GM23338 (cell line): ENCODE results near the gene KRT84. TPM values are rescaled to one million over a fixed set of nuclear protein-coding genes. Genes with fewer than 3 reads are reported as not detected.

Experiments used
- ATAC-seq: fragments of 200-7000 bp; cut with Tn5 transposase; 3 replicates; pipeline ENCODE4 v1.9.1; 2020
- DNase-seq: peaks from one replicate; pipeline ENCODE4 v3.0.0-alpha.2; 2015; ENCODE audit warnings: low spot score
- H2AFZ ChIP-seq: fragments of 200-600 bp; sonication (generic); 2 replicates; pipeline ENCODE4 v1.8.0; 2016; ENCODE audit warnings: antibody characterized with exemption, mild to moderate bottlenecking, moderate library complexity
- H3F3A ChIP-seq: fragments of 200-600 bp; sonication (generic); replicated peaks from 2 replicates; pipeline ENCODE4 v1.8.0; 2017; ENCODE audit warnings: antibody characterized with exemption, mixed run types, low read depth
- H3K27ac ChIP-seq: fragments of 200-600 bp; sonication (generic); 2 replicates; pipeline ENCODE4 v1.6.1; 2016; ENCODE audit warnings: low read depth
- H3K27me3 ChIP-seq: fragments of 200-600 bp; sonication (generic); 2 replicates; pipeline ENCODE4 v1.8.0; 2016; ENCODE audit warnings: mild to moderate bottlenecking, mixed run types, moderate library complexity; ENCODE audit not compliant: insufficient read depth
- H3K36me3 ChIP-seq: fragments of 200-600 bp; sonication (generic); 2 replicates; pipeline ENCODE4 v1.8.0; 2016; ENCODE audit warnings: mild to moderate bottlenecking; ENCODE audit not compliant: insufficient read depth
- H3K4me1 ChIP-seq: fragments of 200-600 bp; sonication (generic); 2 replicates; pipeline ENCODE4 v1.8.0; 2016; ENCODE audit warnings: mild to moderate bottlenecking, moderate library complexity; ENCODE audit not compliant: insufficient read depth
- H3K4me2 ChIP-seq: fragments of 200-600 bp; sonication (generic); 2 replicates; pipeline ENCODE4 v1.7.1; 2017; ENCODE audit warnings: mixed run types
- H3K4me3 ChIP-seq: fragments of 200-600 bp; sonication (generic); 2 replicates; pipeline ENCODE4 v1.6.1; 2016; ENCODE audit warnings: mixed run types
- H3K79me2 ChIP-seq: fragments of 200-600 bp; sonication (generic); replicated peaks from 2 replicates; pipeline ENCODE4 v1.8.0; 2017; ENCODE audit warnings: mild to moderate bottlenecking; ENCODE audit not compliant: insufficient read depth
- H3K9me2 ChIP-seq: fragments of 200-600 bp; sonication (generic); 2 replicates; pipeline ENCODE4 v1.8.0; 2017; ENCODE audit not compliant: insufficient read depth
- H4K20me1 ChIP-seq: fragments of 200-600 bp; sonication (generic); replicated peaks from 2 replicates; pipeline ENCODE4 v1.8.0; 2017; ENCODE audit warnings: mild to moderate bottlenecking; ENCODE audit not compliant: insufficient read depth
- H3K27ac Mint-ChIP-seq: 2 replicates; pipeline ENCODE4 v1.8.0; 2020; ENCODE audit warnings: inconsistent platforms, mild to moderate bottlenecking, moderate library complexity, mixed read lengths
- H3K27me3 Mint-ChIP-seq: 3 replicates; pipeline ENCODE4 v1.8.0; 2022; ENCODE audit warnings: low read depth, mild to moderate bottlenecking, moderate library complexity, mixed read lengths, inconsistent platforms; ENCODE audit not compliant: insufficient read depth, poor library complexity
- H3K36me3 Mint-ChIP-seq: 3 replicates; pipeline ENCODE4 v1.8.0; 2021; ENCODE audit warnings: low read depth, mild to moderate bottlenecking, inconsistent platforms, moderate library complexity, mixed read lengths
- H3K4me1 Mint-ChIP-seq: 3 replicates; pipeline ENCODE4 v1.8.0; 2020; ENCODE audit warnings: mild to moderate bottlenecking, inconsistent platforms, mixed read lengths
- H3K4me3 Mint-ChIP-seq: 3 replicates; pipeline ENCODE4 v1.8.0; 2021; ENCODE audit warnings: moderate library complexity, mild to moderate bottlenecking, inconsistent platforms, mixed read lengths
- H3K9me3 Mint-ChIP-seq: 3 replicates; pipeline ENCODE4 v1.8.0; 2020; ENCODE audit warnings: moderate library complexity, mild to moderate bottlenecking, inconsistent platforms, mixed read lengths
- CREB1 ChIP-seq: fragments of 250-450 bp; sonication (Bioruptor Pico); IDR thresholded peaks from 2 replicates; pipeline ENCODE4 v1.5.0; 2020; ENCODE audit warnings: low read depth, mild to moderate bottlenecking, moderate library complexity
- EZH2phosphoT487 ChIP-seq: fragments of 200-600 bp; sonication (generic); IDR thresholded peaks from one replicate; pipeline ENCODE4 v1.8.1; 2018; ENCODE audit warnings: antibody characterized with exemption; ENCODE audit not compliant: unreplicated experiment
- JUNB ChIP-seq: IDR thresholded peaks from one replicate; pipeline ENCODE4 v1.6.1; 2016; ENCODE audit warnings: antibody characterized with exemption; ENCODE audit not compliant: unreplicated experiment
- STAT1 ChIP-seq: IDR thresholded peaks from one replicate; pipeline ENCODE4 v1.6.1; 2016; ENCODE audit warnings: antibody characterized with exemption; ENCODE audit not compliant: unreplicated experiment
- polyA plus RNA-seq: library from polyadenylated mRNA; unstranded; fragments of >200 nt; fragmentation: Nextera tagmentation; extraction: Ambion mirVana; gene quantifications from 2 replicates; pipeline ENCODE4 v1.2.1, GENCODE V29; 2016
- total RNA-seq: library from RNA; depleted of rRNA; stranded (reverse); fragments of >200 nt; shearing (Covaris generic); gene quantifications from 2 replicates; pipeline ENCODE4 v1.2.3, GENCODE V29; 2014
- TF ChIP-seq, protein P1 (sequence below): IDR thresholded peaks from 2 replicates; pipeline ENCODE4 v1.6.1; 2016; ENCODE audit warnings: antibody characterized with exemption
- TF ChIP-seq, protein P2 (sequence below), 2 experiments: fragments of 200-600 bp in 1 of 2; sonication (generic) in 1 of 2; conservative IDR thresholded peaks; 2 replicates each; pipeline versions ENCODE4 v1.5.1 to v1.6.1; 2016 to 2017; ENCODE audit warnings: antibody characterized with exemption in 2 of 2, low read depth in 2 of 2, mild to moderate bottlenecking in 2 of 2, moderate library complexity in 1 of 2
- TF ChIP-seq, protein P3 (sequence below): fragments of 250-450 bp; sonication (Bioruptor Pico); IDR thresholded peaks from 2 replicates; pipeline ENCODE4 v1.5.0; 2020; ENCODE audit warnings: mild to moderate bottlenecking, moderate library complexity
- TF ChIP-seq, protein P4 (sequence below): IDR thresholded peaks from one replicate; pipeline ENCODE4 v1.6.1; 2018; ENCODE audit warnings: antibody characterized with exemption; ENCODE audit not compliant: unreplicated experiment

Gene KRT84
- total and polyA plus RNA-seq, 2 experiments from 2014 or later: not detected

DNA sequence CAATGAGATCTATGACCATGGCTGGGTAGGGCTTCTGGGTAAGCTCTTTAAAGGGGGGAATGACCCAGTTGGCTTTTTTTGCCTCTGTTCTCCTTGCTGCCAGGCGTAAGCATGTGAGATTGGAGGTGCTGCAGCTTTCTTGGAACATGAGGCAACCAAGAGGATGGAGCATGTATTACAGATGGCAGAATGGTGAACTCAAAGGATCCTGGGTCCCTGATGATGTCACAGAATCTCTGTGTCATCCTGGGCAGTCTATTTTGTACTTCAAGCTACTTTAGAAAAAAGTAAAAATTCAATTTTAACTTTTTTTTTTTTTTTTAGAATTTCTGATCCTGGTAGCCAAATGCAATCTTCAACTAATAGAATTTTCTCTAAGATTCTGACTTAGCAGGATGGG, 12.7 kb upstream of the KRT84 start:
- Histone ChIP-seq H3K4me3 (no peak overlapping the region), H4K20me1 (no peaks in the 10 kb centered on the region), H3K36me3 (no peaks in the 10 kb centered on the region), H3K27ac (no peak overlapping the region), H3K4me2 (no peak overlapping the region), H3K27me3 (no peaks in the 10 kb centered on the region), H3K79me2 (no peaks in the 10 kb centered on the region), H3F3A (no peaks in the 10 kb centered on the region), H3K9me2 (no peaks in the 10 kb centered on the region), H2AFZ (no peak overlapping the region), H3K4me1 (no peaks in the 10 kb centered on the region)
- ATAC-seq (no peak), DNase-seq (no peak)
- Mint-ChIP-seq H3K36me3 (no peaks in the 10 kb centered on the region), H3K4me1 (peaks cover 7% of the 10 kb centered on the region), H3K27me3 (peaks cover 3% of the 10 kb centered on the region), H3K27ac (no peak overlapping the region), H3K4me3 (no peak overlapping the region), H3K9me3 (no peaks in the 10 kb centered on the region; the same call in 1 of the 3 replicates)
- TF ChIP-seq STAT1: no peak
- TF ChIP-seq, protein P1, sequence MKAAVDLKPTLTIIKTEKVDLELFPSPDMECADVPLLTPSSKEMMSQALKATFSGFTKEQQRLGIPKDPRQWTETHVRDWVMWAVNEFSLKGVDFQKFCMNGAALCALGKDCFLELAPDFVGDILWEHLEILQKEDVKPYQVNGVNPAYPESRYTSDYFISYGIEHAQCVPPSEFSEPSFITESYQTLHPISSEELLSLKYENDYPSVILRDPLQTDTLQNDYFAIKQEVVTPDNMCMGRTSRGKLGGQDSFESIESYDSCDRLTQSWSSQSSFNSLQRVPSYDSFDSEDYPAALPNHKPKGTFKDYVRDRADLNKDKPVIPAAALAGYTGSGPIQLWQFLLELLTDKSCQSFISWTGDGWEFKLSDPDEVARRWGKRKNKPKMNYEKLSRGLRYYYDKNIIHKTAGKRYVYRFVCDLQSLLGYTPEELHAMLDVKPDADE: no peak
- TF ChIP-seq, protein P2, sequence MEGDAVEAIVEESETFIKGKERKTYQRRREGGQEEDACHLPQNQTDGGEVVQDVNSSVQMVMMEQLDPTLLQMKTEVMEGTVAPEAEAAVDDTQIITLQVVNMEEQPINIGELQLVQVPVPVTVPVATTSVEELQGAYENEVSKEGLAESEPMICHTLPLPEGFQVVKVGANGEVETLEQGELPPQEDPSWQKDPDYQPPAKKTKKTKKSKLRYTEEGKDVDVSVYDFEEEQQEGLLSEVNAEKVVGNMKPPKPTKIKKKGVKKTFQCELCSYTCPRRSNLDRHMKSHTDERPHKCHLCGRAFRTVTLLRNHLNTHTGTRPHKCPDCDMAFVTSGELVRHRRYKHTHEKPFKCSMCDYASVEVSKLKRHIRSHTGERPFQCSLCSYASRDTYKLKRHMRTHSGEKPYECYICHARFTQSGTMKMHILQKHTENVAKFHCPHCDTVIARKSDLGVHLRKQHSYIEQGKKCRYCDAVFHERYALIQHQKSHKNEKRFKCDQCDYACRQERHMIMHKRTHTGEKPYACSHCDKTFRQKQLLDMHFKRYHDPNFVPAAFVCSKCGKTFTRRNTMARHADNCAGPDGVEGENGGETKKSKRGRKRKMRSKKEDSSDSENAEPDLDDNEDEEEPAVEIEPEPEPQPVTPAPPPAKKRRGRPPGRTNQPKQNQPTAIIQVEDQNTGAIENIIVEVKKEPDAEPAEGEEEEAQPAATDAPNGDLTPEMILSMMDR (conservative IDR thresholded peaks at IDR 0.05; ENCODE audit: low read depth in 2 of 2): no peak
- TF ChIP-seq, protein P3, sequence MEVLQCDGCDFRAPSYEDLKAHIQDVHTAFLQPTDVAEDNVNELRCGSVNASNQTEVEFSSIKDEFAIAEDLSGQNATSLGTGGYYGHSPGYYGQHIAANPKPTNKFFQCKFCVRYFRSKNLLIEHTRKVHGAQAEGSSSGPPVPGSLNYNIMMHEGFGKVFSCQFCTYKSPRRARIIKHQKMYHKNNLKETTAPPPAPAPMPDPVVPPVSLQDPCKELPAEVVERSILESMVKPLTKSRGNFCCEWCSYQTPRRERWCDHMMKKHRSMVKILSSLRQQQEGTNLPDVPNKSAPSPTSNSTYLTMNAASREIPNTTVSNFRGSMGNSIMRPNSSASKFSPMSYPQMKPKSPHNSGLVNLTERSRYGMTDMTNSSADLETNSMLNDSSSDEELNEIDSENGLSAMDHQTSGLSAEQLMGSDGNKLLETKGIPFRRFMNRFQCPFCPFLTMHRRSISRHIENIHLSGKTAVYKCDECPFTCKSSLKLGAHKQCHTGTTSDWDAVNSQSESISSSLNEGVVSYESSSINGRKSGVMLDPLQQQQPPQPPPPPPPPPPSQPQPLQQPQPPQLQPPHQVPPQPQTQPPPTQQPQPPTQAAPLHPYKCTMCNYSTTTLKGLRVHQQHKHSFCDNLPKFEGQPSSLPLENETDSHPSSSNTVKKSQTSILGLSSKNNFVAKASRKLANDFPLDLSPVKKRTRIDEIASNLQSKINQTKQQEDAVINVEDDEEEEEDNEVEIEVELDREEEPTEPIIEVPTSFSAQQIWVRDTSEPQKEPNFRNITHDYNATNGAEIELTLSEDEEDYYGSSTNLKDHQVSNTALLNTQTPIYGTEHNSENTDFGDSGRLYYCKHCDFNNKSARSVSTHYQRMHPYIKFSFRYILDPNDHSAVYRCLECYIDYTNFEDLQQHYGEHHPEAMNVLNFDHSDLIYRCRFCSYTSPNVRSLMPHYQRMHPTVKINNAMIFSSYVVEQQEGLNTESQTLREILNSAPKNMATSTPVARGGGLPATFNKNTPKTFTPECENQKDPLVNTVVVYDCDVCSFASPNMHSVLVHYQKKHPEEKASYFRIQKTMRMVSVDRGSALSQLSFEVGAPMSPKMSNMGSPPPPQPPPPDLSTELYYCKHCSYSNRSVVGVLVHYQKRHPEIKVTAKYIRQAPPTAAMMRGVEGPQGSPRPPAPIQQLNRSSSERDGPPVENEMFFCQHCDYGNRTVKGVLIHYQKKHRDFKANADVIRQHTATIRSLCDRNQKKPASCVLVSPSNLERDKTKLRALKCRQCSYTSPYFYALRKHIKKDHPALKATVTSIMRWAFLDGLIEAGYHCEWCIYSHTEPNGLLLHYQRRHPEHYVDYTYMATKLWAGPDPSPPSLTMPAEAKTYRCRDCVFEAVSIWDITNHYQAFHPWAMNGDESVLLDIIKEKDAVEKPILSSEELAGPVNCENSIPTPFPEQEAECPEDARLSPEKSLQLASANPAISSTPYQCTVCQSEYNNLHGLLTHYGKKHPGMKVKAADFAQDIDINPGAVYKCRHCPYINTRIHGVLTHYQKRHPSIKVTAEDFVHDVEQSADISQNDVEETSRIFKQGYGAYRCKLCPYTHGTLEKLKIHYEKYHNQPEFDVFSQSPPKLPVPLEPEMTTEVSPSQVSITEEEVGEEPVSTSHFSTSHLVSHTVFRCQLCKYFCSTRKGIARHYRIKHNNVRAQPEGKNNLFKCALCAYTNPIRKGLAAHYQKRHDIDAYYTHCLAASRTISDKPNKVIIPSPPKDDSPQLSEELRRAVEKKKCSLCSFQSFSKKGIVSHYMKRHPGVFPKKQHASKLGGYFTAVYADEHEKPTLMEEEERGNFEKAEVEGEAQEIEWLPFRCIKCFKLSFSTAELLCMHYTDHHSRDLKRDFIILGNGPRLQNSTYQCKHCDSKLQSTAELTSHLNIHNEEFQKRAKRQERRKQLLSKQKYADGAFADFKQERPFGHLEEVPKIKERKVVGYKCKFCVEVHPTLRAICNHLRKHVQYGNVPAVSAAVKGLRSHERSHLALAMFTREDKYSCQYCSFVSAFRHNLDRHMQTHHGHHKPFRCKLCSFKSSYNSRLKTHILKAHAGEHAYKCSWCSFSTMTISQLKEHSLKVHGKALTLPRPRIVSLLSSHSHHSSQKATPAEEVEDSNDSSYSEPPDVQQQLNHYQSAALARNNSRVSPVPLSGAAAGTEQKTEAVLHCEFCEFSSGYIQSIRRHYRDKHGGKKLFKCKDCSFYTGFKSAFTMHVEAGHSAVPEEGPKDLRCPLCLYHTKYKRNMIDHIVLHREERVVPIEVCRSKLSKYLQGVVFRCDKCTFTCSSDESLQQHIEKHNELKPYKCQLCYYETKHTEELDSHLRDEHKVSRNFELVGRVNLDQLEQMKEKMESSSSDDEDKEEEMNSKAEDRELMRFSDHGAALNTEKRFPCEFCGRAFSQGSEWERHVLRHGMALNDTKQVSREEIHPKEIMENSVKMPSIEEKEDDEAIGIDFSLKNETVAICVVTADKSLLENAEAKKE (CRISPR knock-in tag): no peak
- no peak for TF ChIP-seq CREB1 (CRISPR knock-in tag)
- no peak for TF ChIP-seq EZH2phosphoT487
- TF ChIP-seq JUNB: no peak
- TF ChIP-seq, protein P4, sequence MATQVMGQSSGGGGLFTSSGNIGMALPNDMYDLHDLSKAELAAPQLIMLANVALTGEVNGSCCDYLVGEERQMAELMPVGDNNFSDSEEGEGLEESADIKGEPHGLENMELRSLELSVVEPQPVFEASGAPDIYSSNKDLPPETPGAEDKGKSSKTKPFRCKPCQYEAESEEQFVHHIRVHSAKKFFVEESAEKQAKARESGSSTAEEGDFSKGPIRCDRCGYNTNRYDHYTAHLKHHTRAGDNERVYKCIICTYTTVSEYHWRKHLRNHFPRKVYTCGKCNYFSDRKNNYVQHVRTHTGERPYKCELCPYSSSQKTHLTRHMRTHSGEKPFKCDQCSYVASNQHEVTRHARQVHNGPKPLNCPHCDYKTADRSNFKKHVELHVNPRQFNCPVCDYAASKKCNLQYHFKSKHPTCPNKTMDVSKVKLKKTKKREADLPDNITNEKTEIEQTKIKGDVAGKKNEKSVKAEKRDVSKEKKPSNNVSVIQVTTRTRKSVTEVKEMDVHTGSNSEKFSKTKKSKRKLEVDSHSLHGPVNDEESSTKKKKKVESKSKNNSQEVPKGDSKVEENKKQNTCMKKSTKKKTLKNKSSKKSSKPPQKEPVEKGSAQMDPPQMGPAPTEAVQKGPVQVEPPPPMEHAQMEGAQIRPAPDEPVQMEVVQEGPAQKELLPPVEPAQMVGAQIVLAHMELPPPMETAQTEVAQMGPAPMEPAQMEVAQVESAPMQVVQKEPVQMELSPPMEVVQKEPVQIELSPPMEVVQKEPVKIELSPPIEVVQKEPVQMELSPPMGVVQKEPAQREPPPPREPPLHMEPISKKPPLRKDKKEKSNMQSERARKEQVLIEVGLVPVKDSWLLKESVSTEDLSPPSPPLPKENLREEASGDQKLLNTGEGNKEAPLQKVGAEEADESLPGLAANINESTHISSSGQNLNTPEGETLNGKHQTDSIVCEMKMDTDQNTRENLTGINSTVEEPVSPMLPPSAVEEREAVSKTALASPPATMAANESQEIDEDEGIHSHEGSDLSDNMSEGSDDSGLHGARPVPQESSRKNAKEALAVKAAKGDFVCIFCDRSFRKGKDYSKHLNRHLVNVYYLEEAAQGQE: no peak
